Stomach (tissue), 4 donors: Measurements from ENCODE around the gene SBF2.

ENCODE experiments used
- CTCF ChIP-seq, 7 experiments: fragments of 450-650 bp in 4 of 7; fragments of 200-600 bp in 3 of 7; sonication (generic) in 3 of 7; IDR thresholded peaks; one replicate each; pipeline ENCODE4 v1.5.1; 2016 to 2019; ENCODE audit warnings: antibody characterized with exemption in 7 of 7, control low read depth in 2 of 7, mild to moderate bottlenecking in 1 of 7
- EP300 ChIP-seq: sonication (generic); formaldehyde crosslinking; IDR thresholded peaks from one replicate; pipeline ENCODE4 v1.6.1; 2017; ENCODE audit warnings: antibody characterized with exemption
- POLR2A ChIP-seq, 4 donors: fragments of 450-650 bp; IDR thresholded peaks; one replicate each; pipeline ENCODE4 v1.6.1; 2016; ENCODE audit warnings: antibody characterized with exemption in 4 of 4, control low read depth in 2 of 4, mild to moderate bottlenecking in 1 of 4, moderate library complexity in 1 of 4
- POLR2AphosphoS5 ChIP-seq, 3 donors: sonication (generic); formaldehyde crosslinking; IDR thresholded peaks; one replicate each; pipeline ENCODE4 v1.6.1; 2016; ENCODE audit warnings: antibody characterized with exemption in 3 of 3

DNA sequence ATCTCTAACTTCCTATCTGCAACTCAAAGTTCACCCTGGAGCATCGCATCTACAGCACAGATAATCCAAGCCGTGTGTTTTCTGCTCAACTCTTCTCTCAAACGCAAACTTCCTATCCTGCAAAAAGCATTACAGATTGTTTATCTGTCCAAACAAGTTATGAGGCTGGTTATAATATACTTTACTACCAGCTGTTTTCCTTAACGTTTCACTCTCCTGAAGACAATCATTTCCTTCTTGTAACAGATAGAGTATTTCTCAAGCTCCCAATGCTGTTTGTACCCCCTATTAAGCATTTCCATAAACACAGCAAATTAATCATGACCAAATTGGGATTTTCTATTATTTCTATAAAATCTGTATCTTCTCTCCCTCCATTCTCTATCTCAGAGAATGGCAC, 84.7 kb downstream of the SBF2 start:
- no peak for TF ChIP-seq POLR2A (IDR thresholded peaks at IDR 0.05)
- TF ChIP-seq EP300 = no peak
- no peak for TF ChIP-seq CTCF (IDR thresholded peaks at IDR 0.05)
- TF ChIP-seq POLR2AphosphoS5 (IDR thresholded peaks at IDR 0.05) = no peak
